Neural crest cell (in vitro differentiated cells): ENCODE measurements around the gene ARHGAP22. TPM values are rescaled to one million over a fixed set of nuclear protein-coding genes. Genes with fewer than 3 reads are reported as not detected.

ENCODE experiments used
- DNase-seq: peaks from one replicate; pipeline ENCODE4 v3.0.0; 2021; ENCODE audit warnings: low read depth, mixed read lengths, low spot score
- H3K27ac Mint-ChIP-seq: one replicate; pipeline ENCODE4 v1.8.0; 2021; ENCODE audit warnings: mild to moderate bottlenecking, mixed read lengths; ENCODE audit not compliant: unreplicated experiment
- H3K27me3 Mint-ChIP-seq: 2 replicates; pipeline ENCODE4 v1.8.0; 2021; ENCODE audit warnings: low read depth, mild to moderate bottlenecking, mixed read lengths
- H3K36me3 Mint-ChIP-seq: 2 replicates; pipeline ENCODE4 v1.8.0; 2021; ENCODE audit warnings: low read depth, mild to moderate bottlenecking, mixed read lengths
- H3K4me1 Mint-ChIP-seq: 2 replicates; pipeline ENCODE4 v1.8.0; 2021; ENCODE audit warnings: mixed read lengths
- H3K4me3 Mint-ChIP-seq: one replicate; pipeline ENCODE4 v1.8.0; 2021; ENCODE audit warnings: mild to moderate bottlenecking, mixed read lengths
- H3K9me3 Mint-ChIP-seq: 2 replicates; pipeline ENCODE4 v1.8.0; 2021; ENCODE audit warnings: mixed read lengths
- total RNA-seq: library from RNA; stranded (reverse); gene quantifications from 2 replicates; pipeline ENCODE4 v1.2.1, GENCODE V29; 2021
- TF ChIP-seq, protein P1 (sequence below): fragments of 200-600 bp; sonication (generic); conservative IDR thresholded peaks from 2 replicates; pipeline ENCODE4 v1.5.0; 2021; ENCODE audit warnings: antibody characterized with exemption, mild to moderate bottlenecking

Gene ARHGAP22
- total RNA-seq, 1 donor from 2014 or later, result 5.2 TPM

- peaks cover 17% of the 10 kb centered on the region for H3K4me1 Mint-ChIP-seq
- DNase-seq, result no peak
- no peaks in the 10 kb centered on the region for H3K9me3 Mint-ChIP-seq
- TF ChIP-seq, protein P1, sequence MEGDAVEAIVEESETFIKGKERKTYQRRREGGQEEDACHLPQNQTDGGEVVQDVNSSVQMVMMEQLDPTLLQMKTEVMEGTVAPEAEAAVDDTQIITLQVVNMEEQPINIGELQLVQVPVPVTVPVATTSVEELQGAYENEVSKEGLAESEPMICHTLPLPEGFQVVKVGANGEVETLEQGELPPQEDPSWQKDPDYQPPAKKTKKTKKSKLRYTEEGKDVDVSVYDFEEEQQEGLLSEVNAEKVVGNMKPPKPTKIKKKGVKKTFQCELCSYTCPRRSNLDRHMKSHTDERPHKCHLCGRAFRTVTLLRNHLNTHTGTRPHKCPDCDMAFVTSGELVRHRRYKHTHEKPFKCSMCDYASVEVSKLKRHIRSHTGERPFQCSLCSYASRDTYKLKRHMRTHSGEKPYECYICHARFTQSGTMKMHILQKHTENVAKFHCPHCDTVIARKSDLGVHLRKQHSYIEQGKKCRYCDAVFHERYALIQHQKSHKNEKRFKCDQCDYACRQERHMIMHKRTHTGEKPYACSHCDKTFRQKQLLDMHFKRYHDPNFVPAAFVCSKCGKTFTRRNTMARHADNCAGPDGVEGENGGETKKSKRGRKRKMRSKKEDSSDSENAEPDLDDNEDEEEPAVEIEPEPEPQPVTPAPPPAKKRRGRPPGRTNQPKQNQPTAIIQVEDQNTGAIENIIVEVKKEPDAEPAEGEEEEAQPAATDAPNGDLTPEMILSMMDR, result no peak
- H3K27ac Mint-ChIP-seq, result no peak overlapping the region
- H3K4me3 Mint-ChIP-seq, result no peak overlapping the region
- no peaks in the 10 kb centered on the region for H3K36me3 Mint-ChIP-seq
- no peaks in the 10 kb centered on the region for H3K27me3 Mint-ChIP-seq
Observed at GRCh38 chr10:48468866-48469511, 135.9 kb downstream of the ARHGAP22 start.

DNA sequence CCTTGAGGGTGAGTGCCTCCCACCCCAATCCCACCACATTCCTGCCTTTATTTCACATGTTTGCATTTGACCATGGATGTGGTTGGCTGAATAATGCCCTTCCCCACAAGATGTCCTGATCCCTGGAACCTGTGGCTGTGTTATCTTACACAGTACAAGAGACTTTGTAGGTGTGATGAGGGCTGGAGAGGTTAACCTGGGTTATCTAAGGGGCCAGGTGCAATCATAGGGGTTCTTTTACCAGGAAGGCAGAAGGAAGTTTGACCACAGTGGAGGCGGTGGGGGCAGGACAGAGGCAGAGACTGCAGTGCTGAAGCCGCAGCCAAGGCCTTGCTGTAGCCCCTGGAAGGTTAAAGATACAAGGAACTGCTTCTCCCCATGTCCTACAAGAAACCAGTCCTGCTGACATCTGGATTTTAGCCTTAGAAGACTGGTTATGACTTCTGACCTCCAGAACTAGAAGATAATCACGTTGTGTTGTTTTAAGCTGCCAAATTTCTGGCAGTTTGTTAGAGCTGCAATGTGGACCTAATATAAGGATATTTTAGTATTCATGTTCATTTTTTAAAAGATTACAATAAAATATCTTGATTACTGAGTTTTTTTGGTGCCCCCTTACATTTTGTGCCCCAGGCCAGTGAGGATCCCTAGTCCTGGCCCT, 136.6 kb downstream of the ARHGAP22 start:
- DNase-seq, result no peak
- Mint-ChIP-seq H3K4me1 (peaks cover 17% of the 10 kb centered on the region), H3K4me3 (peak overlapping the region; percentile 47), H3K9me3 (no peaks in the 10 kb centered on the region), H3K27ac (peak overlapping the region; percentile 83), H3K27me3 (no peaks in the 10 kb centered on the region), H3K36me3 (no peaks in the 10 kb centered on the region)
- TF ChIP-seq, protein P1, result no peak

DNA sequence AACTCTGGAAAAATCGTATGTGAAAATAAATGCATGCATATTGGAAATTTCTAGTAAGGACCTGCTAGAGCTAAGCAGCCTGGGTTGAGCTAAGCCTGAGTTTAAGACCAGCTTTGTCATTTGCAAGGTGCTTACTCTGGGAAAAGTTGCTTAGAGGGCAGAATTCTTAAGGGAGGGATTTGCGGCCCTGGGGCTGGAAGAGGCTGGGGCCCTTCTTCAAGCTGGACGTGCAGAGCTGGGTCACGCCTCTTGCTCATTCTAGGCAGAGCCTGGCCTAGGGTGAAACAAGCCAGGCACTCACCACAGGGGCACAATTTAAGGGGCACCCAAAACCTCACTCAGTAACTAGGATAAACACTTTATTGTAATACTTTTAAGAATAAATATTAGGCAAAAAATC, 137.2 kb downstream of the ARHGAP22 start:
- TF ChIP-seq, protein P1, result no peak
- Mint-ChIP-seq H3K27ac (peak overlapping the region; percentile 43), H3K27me3 (no peaks in the 10 kb centered on the region), H3K36me3 (no peaks in the 10 kb centered on the region), H3K9me3 (no peaks in the 10 kb centered on the region), H3K4me3 (no peak overlapping the region), H3K4me1 (peaks cover 17% of the 10 kb centered on the region)
- DNase-seq, result no peak

GRCh38 chr10:48466611-48467240, 138.1 kb downstream of the ARHGAP22 start:
- no peaks in the 10 kb centered on the region for H3K36me3 Mint-ChIP-seq
- TF ChIP-seq, protein P1, result no peak
- no peaks in the 10 kb centered on the region for H3K27me3 Mint-ChIP-seq
- H3K4me1 Mint-ChIP-seq, result peaks cover 17% of the 10 kb centered on the region
- H3K4me3 Mint-ChIP-seq, result no peak overlapping the region
- DNase-seq, result no peak
- no peak overlapping the region for H3K27ac Mint-ChIP-seq
- no peaks in the 10 kb centered on the region for H3K9me3 Mint-ChIP-seq

DNA sequence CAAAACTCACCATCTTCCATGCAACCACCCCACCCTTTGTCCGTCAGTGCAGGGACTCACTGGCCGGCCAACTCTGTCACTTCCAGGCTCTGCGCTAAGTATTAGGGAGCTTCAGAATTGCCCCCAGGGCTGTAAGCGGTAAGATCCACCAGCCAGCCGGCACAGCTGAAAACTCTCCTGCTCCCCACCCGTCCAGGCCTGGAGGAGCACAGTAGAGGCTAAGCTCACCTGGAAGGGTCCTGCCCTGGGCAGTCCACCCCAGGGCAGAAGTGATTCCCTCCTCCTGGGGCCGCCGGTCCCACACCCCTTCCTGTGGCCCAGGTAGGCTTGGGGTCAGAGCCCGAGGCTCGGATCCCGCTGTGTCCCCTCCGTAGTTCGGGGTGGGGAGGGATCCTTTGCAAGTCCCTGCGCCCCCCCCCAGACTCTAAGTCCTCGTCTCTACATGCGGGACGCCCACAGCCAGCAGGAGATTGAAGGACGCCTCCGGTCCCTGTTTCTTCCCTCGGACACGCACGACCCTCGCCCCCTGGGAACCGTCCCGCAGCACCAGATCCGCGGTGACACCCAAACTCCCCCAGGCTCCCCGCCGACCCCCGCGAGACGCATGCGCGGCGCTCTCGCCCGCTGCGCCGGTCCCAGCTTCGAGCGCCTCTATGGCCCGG, 138.9 kb downstream of the ARHGAP22 start:
- no peaks in the 10 kb centered on the region for H3K9me3 Mint-ChIP-seq
- H3K36me3 Mint-ChIP-seq, result no peaks in the 10 kb centered on the region
- DNase-seq, result no peak

More for the DNA sequence above, 138.9 kb downstream of the ARHGAP22 start:
- H3K4me1 Mint-ChIP-seq, result peaks cover 17% of the 10 kb centered on the region
- H3K27me3 Mint-ChIP-seq, result no peaks in the 10 kb centered on the region
- H3K4me3 Mint-ChIP-seq, result no peak overlapping the region
- no peak overlapping the region for H3K27ac Mint-ChIP-seq
- TF ChIP-seq, protein P1, result no peak
